ENCODE data around the gene GPR161. TPM values are rescaled to one million over a fixed set of nuclear protein-coding genes. Genes with fewer than 3 reads are reported as not detected.

The GPR161 gene
- total and polyA plus RNA-seq, 10 of the 15 experiments (the other 5 are each of a cell fraction or from before 2014, with no cell fraction given), result 0.07 to 0.49 (median 0.34) TPM; not detected in 2

DNA sequence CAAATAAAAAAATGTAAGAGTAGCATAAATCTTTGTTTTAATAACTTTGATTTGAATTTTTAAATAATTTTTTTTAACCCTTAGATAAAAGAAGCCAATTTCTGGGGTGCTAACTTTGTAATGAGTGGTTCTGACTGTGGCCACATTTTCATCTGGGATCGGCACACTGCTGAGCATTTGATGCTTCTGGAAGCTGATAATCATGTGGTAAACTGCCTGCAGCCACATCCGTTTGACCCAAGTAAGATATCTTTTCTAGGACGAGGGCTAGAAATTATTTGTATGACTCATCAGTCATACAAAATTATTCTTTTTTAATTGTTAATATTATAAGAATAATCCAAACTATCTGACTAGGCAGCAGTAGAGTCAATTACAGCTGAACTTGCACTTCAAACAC, 71.2 kb downstream of the GPR161 start (continued):
- TF ChIP-seq, protein P1, sequence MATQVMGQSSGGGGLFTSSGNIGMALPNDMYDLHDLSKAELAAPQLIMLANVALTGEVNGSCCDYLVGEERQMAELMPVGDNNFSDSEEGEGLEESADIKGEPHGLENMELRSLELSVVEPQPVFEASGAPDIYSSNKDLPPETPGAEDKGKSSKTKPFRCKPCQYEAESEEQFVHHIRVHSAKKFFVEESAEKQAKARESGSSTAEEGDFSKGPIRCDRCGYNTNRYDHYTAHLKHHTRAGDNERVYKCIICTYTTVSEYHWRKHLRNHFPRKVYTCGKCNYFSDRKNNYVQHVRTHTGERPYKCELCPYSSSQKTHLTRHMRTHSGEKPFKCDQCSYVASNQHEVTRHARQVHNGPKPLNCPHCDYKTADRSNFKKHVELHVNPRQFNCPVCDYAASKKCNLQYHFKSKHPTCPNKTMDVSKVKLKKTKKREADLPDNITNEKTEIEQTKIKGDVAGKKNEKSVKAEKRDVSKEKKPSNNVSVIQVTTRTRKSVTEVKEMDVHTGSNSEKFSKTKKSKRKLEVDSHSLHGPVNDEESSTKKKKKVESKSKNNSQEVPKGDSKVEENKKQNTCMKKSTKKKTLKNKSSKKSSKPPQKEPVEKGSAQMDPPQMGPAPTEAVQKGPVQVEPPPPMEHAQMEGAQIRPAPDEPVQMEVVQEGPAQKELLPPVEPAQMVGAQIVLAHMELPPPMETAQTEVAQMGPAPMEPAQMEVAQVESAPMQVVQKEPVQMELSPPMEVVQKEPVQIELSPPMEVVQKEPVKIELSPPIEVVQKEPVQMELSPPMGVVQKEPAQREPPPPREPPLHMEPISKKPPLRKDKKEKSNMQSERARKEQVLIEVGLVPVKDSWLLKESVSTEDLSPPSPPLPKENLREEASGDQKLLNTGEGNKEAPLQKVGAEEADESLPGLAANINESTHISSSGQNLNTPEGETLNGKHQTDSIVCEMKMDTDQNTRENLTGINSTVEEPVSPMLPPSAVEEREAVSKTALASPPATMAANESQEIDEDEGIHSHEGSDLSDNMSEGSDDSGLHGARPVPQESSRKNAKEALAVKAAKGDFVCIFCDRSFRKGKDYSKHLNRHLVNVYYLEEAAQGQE (IDR thresholded peaks at IDR 0.05; ENCODE audit: low read depth, low read length), result no peak
- TF ChIP-seq PML (IDR thresholded peaks at IDR 0.05; ENCODE audit: low read length), result no peak
- TF ChIP-seq, protein P2, sequence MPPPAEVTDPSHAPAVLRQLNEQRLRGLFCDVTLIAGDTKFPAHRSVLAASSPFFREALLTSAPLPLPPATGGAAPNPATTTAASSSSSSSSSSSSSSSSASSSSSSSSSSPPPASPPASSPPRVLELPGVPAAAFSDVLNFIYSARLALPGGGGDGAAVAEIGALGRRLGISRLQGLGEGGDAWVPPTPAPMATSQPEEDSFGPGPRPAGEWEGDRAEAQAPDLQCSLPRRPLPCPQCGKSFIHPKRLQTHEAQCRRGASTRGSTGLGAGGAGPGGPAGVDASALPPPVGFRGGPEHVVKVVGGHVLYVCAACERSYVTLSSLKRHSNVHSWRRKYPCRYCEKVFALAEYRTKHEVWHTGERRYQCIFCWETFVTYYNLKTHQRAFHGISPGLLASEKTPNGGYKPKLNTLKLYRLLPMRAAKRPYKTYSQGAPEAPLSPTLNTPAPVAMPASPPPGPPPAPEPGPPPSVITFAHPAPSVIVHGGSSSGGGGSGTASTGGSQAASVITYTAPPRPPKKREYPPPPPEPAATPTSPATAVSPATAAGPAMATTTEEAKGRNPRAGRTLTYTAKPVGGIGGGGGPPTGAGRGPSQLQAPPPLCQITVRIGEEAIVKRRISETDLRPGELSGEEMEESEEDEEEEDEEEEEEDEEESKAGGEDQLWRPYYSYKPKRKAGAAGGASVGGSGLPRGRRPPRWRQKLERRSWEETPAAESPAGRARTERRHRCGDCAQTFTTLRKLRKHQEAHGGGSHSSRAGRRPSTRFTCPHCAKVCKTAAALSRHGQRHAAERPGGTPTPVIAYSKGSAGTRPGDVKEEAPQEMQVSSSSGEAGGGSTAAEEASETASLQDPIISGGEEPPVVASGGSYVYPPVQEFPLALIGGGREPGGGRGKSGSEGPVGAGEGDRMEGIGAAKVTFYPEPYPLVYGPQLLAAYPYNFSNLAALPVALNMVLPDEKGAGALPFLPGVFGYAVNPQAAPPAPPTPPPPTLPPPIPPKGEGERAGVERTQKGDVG (CRISPR knock-in tag; IDR thresholded peaks at IDR 0.05), result no peak
- no peak for TF ChIP-seq EGR1 (IDR thresholded peaks at IDR 0.05; ENCODE audit: borderline replicate concordance in 1 of 2, low read depth in 2 of 2, low read length in 2 of 2)

DNA sequence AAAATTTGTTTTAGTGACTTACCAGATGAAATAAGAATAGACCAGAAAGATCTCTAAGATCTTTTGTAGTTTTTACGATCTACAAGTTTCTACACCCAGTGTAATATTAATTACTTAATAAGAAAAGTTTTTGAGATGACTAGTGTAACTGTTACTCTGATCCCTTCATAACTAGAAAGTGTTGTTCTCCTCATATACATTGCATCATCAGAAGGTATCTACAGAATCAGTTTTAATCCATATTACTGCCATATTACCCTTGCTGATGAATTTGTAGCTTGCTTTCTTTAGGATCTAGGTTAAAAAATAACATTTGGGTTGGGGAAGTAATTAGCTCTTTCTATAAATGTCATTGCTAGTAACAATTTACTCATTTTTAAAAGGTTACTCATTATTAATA, 72.5 kb downstream of the GPR161 start:
- RAD21 ChIA-PET (ENCODE audit: unreplicated experiment), result interaction anchor here (1.8 kb wide), 1 partner anchor 18 kb away, joined by 6 read pairs; no protein-coding TSS in a partner anchor
- Histone ChIP-seq H3K79me2 (ENCODE audit: control insufficient read depth, insufficient read depth, low read length) (no peaks in the 10 kb centered on the region), H3K27me3 (replicated peaks in 1 of 2; ENCODE audit: control insufficient read depth in 2 of 2, insufficient read depth in 2 of 2, low read length in 1 of 2) (no peaks in the 10 kb centered on the region), H3K4me3 (no peak overlapping the region), H3K36me3 (ENCODE audit: control insufficient read depth in 2 of 2, insufficient read depth in 2 of 2, low read length in 1 of 2) (peaks cover 0 to 10% of the 10 kb centered on the region in 2 experiments; a peak in 2 of 4 replicates), H2AFZ (ENCODE audit: control insufficient read depth, low read depth, low read length) (no peak overlapping the region), H4K20me1 (ENCODE audit: control insufficient read depth, insufficient read depth) (no peaks in the 10 kb centered on the region), H3K4me2 (ENCODE audit: control insufficient read depth, insufficient read depth) (no peak overlapping the region), H3K4me1 (ENCODE audit: control insufficient read depth, insufficient read depth, low read length) (no peaks in the 10 kb centered on the region), H3K9me3 (replicated peaks; ENCODE audit: control insufficient read depth, insufficient read depth, low read length) (no peaks in the 10 kb centered on the region), H3K9ac (ENCODE audit: control insufficient read depth, insufficient read depth, low read length) (no peak overlapping the region), H3K27ac (ENCODE audit: control insufficient read depth, insufficient read depth) (no peak overlapping the region)
- SMC1A ChIA-PET (ENCODE audit: uncharacterized antibody, unreplicated experiment), result interaction anchor here (0.6 to 1.8 kb wide), 5 partner anchors 10 to 84 kb away, joined by 3 to 8 read pairs (median 4); no protein-coding TSS in a partner anchor
- BruUV-seq (replicated peaks), result no TSS peak
- POLR2A ChIA-PET, result interaction anchor here (0.6 to 0.7 kb wide), 3 partner anchors 18 to 351 kb away, joined by 3 to 4 read pairs (median 4); no protein-coding TSS in a partner anchor
- CTCF ChIA-PET, result interaction anchor here (0.7 to 9.6 kb wide), 6 partner anchors 8 to 250 kb away, joined by 3 to 95 read pairs (median 4); no protein-coding TSS in a partner anchor
- intact Hi-C loops (cut with micrococcal nuclease; ENCODE audit: unreplicated experiment) (loop anchor here (5.0 kb wide), 1 partner anchor 52 kb away; no protein-coding TSS in a partner anchor), in situ Hi-C loops (cut with MboI) (no loop called here)
- no peak for FAIRE-seq
- no peak for DNase-seq (ENCODE audit: low read depth, low spot score)
- 92% methylated on average over 1 of the region's 1 CpG for WGBS (ENCODE audit: insufficient coverage, insufficient replicate concordance, low lambda C conversion rate, missing lambda C conversion rate)
- ATAC-seq, result no peak
- TF ChIP-seq RB1 (IDR thresholded peaks at IDR 0.05; ENCODE audit: borderline replicate concordance), result no peak
- no peak for TF ChIP-seq SMARCA5 (IDR thresholded peaks at IDR 0.05)
- no peak for TF ChIP-seq KAT2A (conservative IDR thresholded peaks at IDR 0.05; ENCODE audit: control insufficient read depth, low read depth, low read length)
- no peak for TF ChIP-seq SMC3 (IDR thresholded peaks at IDR 0.05; ENCODE audit: borderline replicate concordance, low read length)
- TF ChIP-seq RELA (IDR thresholded peaks at IDR 0.05; ENCODE audit: borderline replicate concordance, partially characterized antibody), result no peak
- no peak for TF ChIP-seq MYB (IDR thresholded peaks at IDR 0.05; ENCODE audit: borderline replicate concordance, low read depth, low read length)
- no peak for TF ChIP-seq HCFC1 (IDR thresholded peaks at IDR 0.05; ENCODE audit: low read length)
- TF ChIP-seq, protein P3, sequence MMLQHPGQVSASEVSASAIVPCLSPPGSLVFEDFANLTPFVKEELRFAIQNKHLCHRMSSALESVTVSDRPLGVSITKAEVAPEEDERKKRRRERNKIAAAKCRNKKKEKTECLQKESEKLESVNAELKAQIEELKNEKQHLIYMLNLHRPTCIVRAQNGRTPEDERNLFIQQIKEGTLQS (IDR thresholded peaks at IDR 0.05; ENCODE audit: borderline replicate concordance, extremely low read depth, low read depth, low read length), result no peak
- TF ChIP-seq RBBP5 (conservative IDR thresholded peaks at IDR 0.05), result no peak
